ENCODE results near the gene NR2F1-AS1. TPM values are rescaled to one million over a fixed set of nuclear protein-coding genes. Genes with fewer than 3 reads are reported as not detected.
A peak's percentile ranks its signal among the peaks of the same experiment; 100 is the strongest.

NR2F1-AS1 gene
- total RNA-seq, 1 experiment from 2014 or later, result 34.4 TPM

- no peak for DNase-seq (ENCODE audit: low read depth)
Measured at GRCh38 chr5:93603078-93603792, 22.2 kb upstream of the NR2F1-AS1 start.

DNA sequence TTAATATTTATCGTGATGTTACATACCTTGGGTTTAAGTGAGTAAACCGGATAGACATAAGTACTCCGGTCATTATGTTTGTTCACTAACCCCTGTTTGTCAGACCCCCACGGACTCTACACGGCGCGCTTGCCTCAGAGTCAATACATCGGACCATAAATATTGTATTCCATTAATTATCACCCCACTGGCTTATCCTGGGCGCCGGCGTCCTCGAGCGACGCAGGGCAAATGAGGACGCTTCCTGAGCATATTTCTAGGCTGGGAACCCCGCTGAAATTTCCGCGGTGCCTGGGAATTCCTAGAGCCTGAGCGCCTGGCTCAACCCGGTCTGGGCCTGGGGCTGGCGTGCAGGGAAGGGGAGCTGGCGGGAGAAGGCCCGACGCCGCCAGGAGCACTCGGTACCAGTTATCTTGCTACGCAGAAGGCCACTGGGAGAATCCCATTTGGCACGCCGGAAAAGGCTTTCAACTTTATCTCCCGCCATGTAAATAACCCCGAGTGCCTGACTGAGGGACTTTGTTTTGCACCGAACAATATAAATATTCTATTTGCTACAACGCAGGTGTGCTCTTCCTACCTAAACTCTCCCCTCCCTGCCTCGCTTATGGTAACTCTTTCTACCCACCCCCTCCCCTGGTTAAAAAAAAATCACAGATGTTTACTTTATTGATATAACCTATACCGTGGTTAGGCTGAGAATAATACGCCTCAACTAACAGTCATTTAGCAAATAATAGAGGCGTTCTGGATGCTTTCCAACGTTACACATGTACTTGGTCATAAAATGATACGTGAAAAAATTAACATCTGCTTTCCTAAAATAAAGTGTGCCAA, 21.4 kb upstream of the NR2F1-AS1 start:
- DNase-seq (ENCODE audit: low read depth), result no peak

DNA sequence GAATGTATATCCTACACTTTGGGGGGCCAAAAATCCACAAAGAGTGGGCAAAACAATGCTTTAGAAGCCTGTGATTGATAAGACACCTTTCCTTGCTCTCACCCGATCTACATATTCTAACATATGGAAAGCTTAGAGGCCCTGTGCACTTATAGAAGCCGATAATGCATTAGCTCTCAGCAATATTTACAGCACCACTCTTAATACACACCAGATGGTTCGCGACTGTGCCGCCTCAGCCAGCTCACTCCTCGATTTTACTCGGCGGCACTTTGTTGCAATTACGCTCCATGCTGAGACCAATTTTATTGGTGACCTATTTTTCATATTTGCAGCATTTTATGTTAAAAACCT, 20.8 kb upstream of the NR2F1-AS1 start:
- no peak for DNase-seq (ENCODE audit: low read depth)

- DNase-seq (ENCODE audit: low read depth), result no peak
Measured at GRCh38 chr5:93601071-93601801, 20.2 kb upstream of the NR2F1-AS1 start.

- peak; percentile 38 for DNase-seq (ENCODE audit: low read depth)
Measured at GRCh38 chr5:93600409-93601070, 19.5 kb upstream of the NR2F1-AS1 start.

DNA sequence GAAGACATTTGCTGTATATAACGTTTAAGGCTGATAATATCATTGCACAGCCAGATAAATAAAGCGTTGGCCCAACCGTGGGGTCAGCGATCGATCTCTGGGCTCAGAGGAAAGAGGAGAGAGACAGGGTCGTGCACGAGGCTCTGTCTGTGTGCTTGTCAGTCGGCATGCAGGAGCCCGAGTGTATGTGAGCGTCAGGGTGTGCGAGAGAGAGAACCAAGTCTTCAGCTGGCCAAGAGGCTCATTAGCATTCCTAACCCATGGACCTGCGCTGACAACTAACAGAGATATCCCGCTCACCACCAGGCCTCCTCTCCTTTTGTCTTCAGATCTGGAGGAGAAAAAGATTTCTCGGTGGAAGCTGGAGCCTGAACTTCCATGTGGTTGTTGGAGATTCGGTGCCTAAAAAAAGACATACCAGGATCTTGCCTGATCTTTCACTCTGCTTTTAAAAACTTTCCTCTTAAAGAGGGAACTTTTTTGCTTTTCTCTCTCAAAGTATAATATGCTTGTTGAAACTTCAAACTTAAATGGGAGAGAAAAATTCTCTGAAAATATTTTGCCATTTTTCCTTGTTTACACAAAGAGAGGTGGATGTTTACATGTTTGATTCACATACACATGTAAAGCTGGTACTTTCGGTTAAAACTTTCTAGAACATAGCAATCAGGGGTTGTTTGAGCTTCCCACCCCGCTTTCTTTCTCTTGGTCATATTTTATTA, 18.5 kb upstream of the NR2F1-AS1 start:
- DNase-seq (ENCODE audit: low read depth), result peak; percentile 60

GRCh38 chr5:93599001-93599379, 18.0 kb upstream of the NR2F1-AS1 start:
- DNase-seq (ENCODE audit: low read depth), result no peak

DNA sequence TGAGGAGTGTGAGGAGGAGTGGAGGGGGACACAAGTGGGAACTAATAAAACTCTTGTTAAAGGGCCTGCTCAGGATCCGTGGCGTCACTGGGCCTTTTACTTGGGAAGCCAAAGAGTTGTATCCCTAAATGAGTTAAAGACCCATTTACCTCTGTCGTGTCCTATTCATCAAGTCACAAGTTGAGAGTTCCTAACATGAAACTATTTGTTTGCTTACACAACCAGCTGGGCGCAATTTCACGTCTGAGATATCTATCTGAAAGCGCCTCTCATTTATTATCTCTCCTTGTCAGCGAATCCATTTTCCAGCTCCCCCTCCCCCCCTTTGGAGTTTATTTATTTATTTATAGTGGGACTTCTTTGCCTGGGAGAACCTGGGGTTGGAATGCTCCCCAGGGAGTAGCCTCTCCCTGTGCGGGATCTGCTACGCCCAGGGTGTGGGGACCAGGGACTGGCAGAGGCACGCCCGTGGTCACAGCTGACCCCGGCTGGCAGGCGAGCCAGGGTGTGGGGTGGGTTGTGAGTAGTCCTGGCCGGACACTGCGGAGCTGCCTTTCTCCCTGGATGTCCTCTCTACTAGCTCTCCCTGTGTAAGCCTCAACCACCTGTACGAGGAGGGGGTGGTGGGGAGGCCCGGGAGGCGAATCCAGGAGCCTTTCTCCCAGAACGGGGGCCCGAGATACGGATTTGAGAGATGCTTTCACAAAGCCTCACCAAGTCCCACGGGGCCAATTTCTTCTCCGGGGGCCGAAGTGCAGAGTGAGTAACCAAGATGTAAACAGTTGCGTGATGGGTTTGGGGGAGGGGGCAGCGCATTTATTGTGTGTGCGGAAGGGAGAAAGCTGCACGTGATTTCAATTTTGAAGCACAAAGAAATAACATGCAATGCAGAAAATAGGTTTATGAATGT, 17.3 kb upstream of the NR2F1-AS1 start:
- DNase-seq (ENCODE audit: low read depth), result no peak

DNA sequence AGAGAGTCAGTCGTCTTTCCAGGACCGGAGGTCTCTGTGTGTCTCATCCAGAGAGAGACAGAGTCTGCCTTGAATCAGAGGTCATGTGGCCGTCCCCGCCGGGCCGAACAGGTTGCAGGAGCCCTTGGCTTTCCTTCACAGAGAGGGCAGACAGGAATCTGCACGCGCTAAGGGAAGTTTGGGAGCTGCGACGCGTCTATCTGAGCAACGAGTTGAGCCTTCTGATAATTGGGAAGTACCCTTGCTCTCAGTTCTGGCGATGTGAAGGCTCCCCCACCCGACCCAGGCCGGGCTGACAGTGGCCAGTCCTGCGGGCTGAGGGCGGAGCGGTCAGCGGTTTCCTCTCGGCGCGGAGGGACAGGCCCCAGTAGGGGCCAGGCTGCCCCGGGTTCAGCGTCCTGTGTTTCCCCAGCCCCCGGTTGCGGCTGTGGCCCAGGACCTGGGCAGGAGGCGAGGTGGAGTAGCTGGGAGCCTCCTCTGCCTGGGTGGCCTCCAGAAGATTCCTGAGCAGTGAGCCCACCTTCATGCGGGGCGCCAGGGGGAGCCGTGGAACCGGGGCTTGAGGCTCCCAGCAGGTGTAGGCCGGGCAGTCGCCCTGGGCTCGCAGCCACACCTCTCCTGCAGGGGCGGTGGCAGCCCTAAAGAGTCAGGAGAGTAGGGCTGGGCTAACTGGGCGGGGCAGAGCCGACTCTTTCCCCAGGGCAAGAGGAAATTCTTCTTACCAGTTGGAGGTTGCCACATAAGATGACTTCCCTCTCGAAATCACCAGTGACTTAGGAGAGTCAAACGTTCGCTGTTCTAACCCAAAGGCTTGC, 15.9 kb upstream of the NR2F1-AS1 start:
- DNase-seq (ENCODE audit: low read depth), result no peak

- DNase-seq (ENCODE audit: low read depth), result no peak
Measured at GRCh38 chr5:93596310-93596675, 15.3 kb upstream of the NR2F1-AS1 start.

GRCh38 chr5:93595420-93596147, 14.6 kb upstream of the NR2F1-AS1 start:
- no peak for DNase-seq (ENCODE audit: low read depth)

GRCh38 chr5:93594591-93595419, 13.8 kb upstream of the NR2F1-AS1 start:
- no peak for DNase-seq (ENCODE audit: low read depth)

DNA sequence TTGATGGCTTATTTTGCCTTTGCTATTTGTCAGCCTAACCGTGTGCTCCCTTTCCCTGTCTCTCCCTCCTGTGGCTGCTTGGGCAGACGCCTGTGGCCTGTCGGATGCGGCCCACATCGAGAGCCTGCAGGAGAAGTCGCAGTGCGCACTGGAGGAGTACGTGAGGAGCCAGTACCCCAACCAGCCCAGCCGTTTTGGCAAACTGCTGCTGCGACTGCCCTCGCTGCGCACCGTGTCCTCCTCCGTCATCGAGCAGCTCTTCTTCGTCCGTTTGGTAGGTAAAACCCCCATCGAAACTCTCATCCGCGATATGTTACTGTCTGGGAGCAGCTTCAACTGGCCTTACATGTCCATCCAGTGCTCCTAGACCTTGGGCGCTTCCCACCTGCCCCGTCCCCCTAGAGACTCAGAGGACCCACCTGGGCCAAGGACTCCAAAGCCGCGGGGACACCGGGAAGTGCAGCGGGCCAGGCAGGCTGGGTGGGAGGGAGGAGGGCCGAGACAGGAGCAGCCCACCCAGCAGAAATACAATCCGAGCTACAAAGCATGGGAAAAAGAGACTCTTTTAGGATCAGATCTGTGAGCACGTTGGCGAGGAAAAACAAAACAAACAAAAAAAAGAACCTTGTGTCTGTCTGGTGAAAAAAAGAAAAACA, 12.6 kb upstream of the NR2F1-AS1 start:
- DNase-seq (ENCODE audit: low read depth), result no peak

DNA sequence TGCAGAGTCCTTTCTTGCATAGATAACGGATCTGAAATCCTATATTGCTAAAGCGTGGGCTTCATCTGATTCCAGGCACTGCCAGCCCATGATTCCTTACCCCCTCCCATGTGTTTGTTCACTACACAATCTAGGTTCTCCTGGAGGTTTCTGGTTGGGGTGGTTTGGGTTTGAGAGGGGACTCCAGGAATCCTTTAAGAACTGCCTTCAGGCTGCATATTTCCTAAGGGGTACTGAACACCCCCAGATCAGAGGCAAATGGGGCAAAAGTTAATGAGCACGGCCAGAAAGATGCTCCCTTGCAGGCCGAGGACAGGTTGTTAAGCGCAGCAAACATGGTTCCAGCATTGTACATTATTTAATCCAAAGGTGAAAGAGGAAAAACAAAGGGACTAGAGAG, 11.9 kb upstream of the NR2F1-AS1 start:
- DNase-seq (ENCODE audit: low read depth), result no peak

- no peak for DNase-seq (ENCODE audit: low read depth)
Measured at GRCh38 chr5:93591323-93591945, 10.4 kb upstream of the NR2F1-AS1 start.

DNA sequence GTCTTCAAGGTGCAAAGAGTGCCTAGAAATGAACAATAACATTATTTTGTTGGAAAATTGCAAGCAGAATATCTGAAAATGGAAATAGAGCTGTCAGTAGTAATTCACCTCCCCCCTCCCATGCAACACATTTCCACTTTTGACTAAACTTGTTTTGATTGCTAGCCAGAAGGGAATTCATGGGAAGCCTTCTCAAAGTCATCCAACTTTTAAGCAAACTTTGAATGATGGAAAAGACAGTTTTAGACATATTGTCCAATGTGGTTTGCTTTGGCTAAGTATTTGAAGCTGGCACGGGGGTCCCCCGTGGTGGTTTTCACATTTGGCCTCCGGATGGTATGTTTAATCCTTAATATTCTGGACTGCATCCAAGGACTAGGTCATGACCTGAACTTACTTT, 9.5 kb upstream of the NR2F1-AS1 start:
- DNase-seq (ENCODE audit: low read depth), result no peak

DNA sequence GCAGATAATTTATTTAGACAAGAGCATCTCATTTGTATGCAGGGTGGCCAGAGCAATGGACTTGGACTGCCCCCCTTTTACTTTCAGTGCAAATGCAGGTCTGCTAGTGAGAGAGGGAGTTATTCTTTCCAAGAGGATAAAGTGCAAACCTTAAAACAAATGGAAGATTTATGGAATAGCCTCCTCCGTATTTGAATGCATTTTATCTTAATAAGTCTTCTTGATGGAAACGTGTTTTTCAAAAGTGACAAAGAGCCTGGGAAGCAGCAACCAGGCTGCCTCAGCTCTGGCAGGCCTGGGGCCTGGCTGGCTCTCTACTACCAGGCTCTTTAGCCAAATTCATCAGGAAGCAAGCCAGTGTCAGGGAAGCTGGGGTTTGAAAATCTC, 8.8 kb upstream of the NR2F1-AS1 start:
- no peak for DNase-seq (ENCODE audit: low read depth)

Measured in M059J (cell line).